HepG2 (cell line): ENCODE results near the gene BCAS1. TPM values are rescaled to one million over a fixed set of nuclear protein-coding genes. Genes with fewer than 3 reads are reported as not detected.

Experiments used
- DZIP1 ChIP-seq: sonication (generic); formaldehyde crosslinking; IDR thresholded peaks from 2 replicates; pipeline ENCODE4 v1.5.0; 2020; ENCODE audit warnings: mild to moderate bottlenecking, missing genetic modification reagents
- GPBP1L1 ChIP-seq: sonication (generic); formaldehyde crosslinking; IDR thresholded peaks from 2 replicates; pipeline ENCODE4 v1.5.0; 2020; ENCODE audit warnings: mild to moderate bottlenecking, missing genetic modification reagents
- KDM1A ChIP-seq: IDR thresholded peaks from 2 replicates; pipeline ENCODE4 v1.6.1; 2016; ENCODE audit warnings: missing compliant biosample characterization
- MXI1 ChIP-seq: IDR thresholded peaks from 3 replicates; pipeline ENCODE4 v1.6.1; 2012; ENCODE audit warnings: low read depth, low read length, inconsistent platforms, borderline replicate concordance
- NFIB ChIP-seq: sonication (generic); formaldehyde crosslinking; IDR thresholded peaks from 2 replicates; pipeline ENCODE4 v1.9.0; 2021; ENCODE audit warnings: missing genetic modification reagents, mild to moderate bottlenecking, borderline replicate concordance
- NFYC ChIP-seq: IDR thresholded peaks from 2 replicates; pipeline ENCODE4 v1.6.1; 2016; ENCODE audit warnings: missing genetic modification reagents, missing compliant biosample characterization
- NKX3-1 ChIP-seq: sonication (generic); formaldehyde crosslinking; IDR thresholded peaks from 2 replicates; pipeline ENCODE4 v1.5.0; 2020; ENCODE audit warnings: missing genetic modification reagents
- NONO ChIP-seq, 2 experiments: fragments of 450-650 bp in 1 of 2; sonication (generic) in 1 of 2; formaldehyde crosslinking in 1 of 2; IDR thresholded peaks in 1 of 2; conservative IDR thresholded peaks in 1 of 2; 2 replicates each; pipeline versions ENCODE4 v1.6.1 to v1.8.0; 2017 to 2022; ENCODE audit warnings: mild to moderate bottlenecking in 1 of 2, missing genetic modification reagents in 1 of 2, moderate library complexity in 1 of 2
- RORA ChIP-seq: sonication (generic); formaldehyde crosslinking; IDR thresholded peaks from 2 replicates; pipeline ENCODE4 v1.5.0; 2020; ENCODE audit warnings: mild to moderate bottlenecking, missing genetic modification reagents, moderate library complexity
- SP4 ChIP-seq: sonication (generic); formaldehyde crosslinking; IDR thresholded peaks from 2 replicates; pipeline ENCODE4 v1.8.1; 2023; ENCODE audit warnings: mild to moderate bottlenecking, missing genetic modification reagents
- SRSF9 ChIP-seq: fragments of 200-400 bp; formaldehyde crosslinking; IDR thresholded peaks from 2 replicates; pipeline ENCODE4 v1.6.1; 2018; ENCODE audit warnings: borderline replicate concordance, mild to moderate bottlenecking, low read depth, low read length; ENCODE audit not compliant: insufficient read depth, poor library complexity, severe bottlenecking
- WIZ ChIP-seq: sonication (generic); formaldehyde crosslinking; IDR thresholded peaks from 2 replicates; pipeline ENCODE4 v1.5.1; 2020; ENCODE audit warnings: mild to moderate bottlenecking, missing genetic modification reagents
- YY1 ChIP-seq: IDR thresholded peaks from 2 replicates; pipeline ENCODE4 v1.6.1; 2011; ENCODE audit warnings: low read length, low read depth, moderate library complexity, mild to moderate bottlenecking; ENCODE audit not compliant: insufficient read depth, insufficient replicate concordance
- ZBTB8A ChIP-seq: sonication (generic); formaldehyde crosslinking; IDR thresholded peaks from 2 replicates; pipeline ENCODE4 v1.4.0; 2020; ENCODE audit warnings: mild to moderate bottlenecking, low read depth, missing genetic modification reagents, borderline replicate concordance
- ZEB1 ChIP-seq: IDR thresholded peaks from 2 replicates; pipeline ENCODE4 v1.6.1; 2012; ENCODE audit warnings: mild to moderate bottlenecking, low read depth, inconsistent platforms; ENCODE audit not compliant: insufficient replicate concordance
- ZNF343 ChIP-seq: sonication (generic); formaldehyde crosslinking; IDR thresholded peaks from 2 replicates; pipeline ENCODE4 v1.4.0; 2020; ENCODE audit warnings: mild to moderate bottlenecking, missing genetic modification reagents
- ZNF484 ChIP-seq: sonication (generic); formaldehyde crosslinking; IDR thresholded peaks from 2 replicates; pipeline ENCODE4 v1.5.1; 2020; ENCODE audit warnings: mild to moderate bottlenecking, low read depth, missing genetic modification reagents, borderline replicate concordance
- ZNF576 ChIP-seq: sonication (generic); formaldehyde crosslinking; IDR thresholded peaks from 2 replicates; pipeline ENCODE4 v1.4.0; 2020; ENCODE audit warnings: mild to moderate bottlenecking, missing genetic modification reagents
- ZNF674 ChIP-seq: sonication (generic); formaldehyde crosslinking; IDR thresholded peaks from 2 replicates; pipeline ENCODE4 v1.5.0; 2020; ENCODE audit warnings: low read depth, mild to moderate bottlenecking, missing genetic modification reagents
- ZNF704 ChIP-seq: sonication (generic); formaldehyde crosslinking; IDR thresholded peaks from 2 replicates; pipeline ENCODE4 v1.8.1; 2023; ENCODE audit warnings: mild to moderate bottlenecking, inconsistent platforms, moderate library complexity, missing genetic modification reagents, borderline replicate concordance
- ZNF761 ChIP-seq: sonication (generic); formaldehyde crosslinking; conservative IDR thresholded peaks from 2 replicates; pipeline ENCODE4 v1.4.0; 2020; ENCODE audit warnings: mild to moderate bottlenecking, missing genetic modification reagents
- ZNF766 ChIP-seq: sonication (generic); formaldehyde crosslinking; IDR thresholded peaks from 2 replicates; pipeline ENCODE4 v1.5.0; 2020; ENCODE audit warnings: missing genetic modification reagents, borderline replicate concordance
- ZNF781 ChIP-seq: sonication (generic); formaldehyde crosslinking; IDR thresholded peaks from 2 replicates; pipeline ENCODE4 v1.5.1; 2020; ENCODE audit warnings: borderline replicate concordance, mild to moderate bottlenecking, missing genetic modification reagents; ENCODE audit errors: not compliant biosample characterization
- ZSCAN22 ChIP-seq: sonication (generic); formaldehyde crosslinking; IDR thresholded peaks from 2 replicates; pipeline ENCODE4 v1.4.0; 2020; ENCODE audit warnings: mild to moderate bottlenecking, missing genetic modification reagents
- polyA plus RNA-seq, 8 experiments: library from polyadenylated mRNA; depleted of rRNA in 3 of 8; stranded (reverse) in 7 of 8; unstranded in 1 of 8; fragments of >200 nt; fragmentation: Illumina TruSeq in 4 of 8; extraction: Trizol in 4 of 8; gene quantifications; 2 replicates each; pipeline versions ENCODE4 v1.2.1 to v1.2.3, GENCODE V29; 2011 to 2016; ENCODE audit warnings: low read depth in 4 of 8, missing spikeins in 1 of 8, mixed read lengths in 1 of 8; ENCODE audit not compliant: insufficient read depth in 1 of 8
- total RNA-seq, 5 experiments: library from RNA; depleted of rRNA; stranded (reverse); fragments of >200 nt; fragmentation: Illumina TruSeq; extraction: Trizol; gene quantifications; 2 replicates each; pipeline ENCODE4 v1.2.3, GENCODE V29; 2016; ENCODE audit warnings: low read depth in 1 of 5

Gene BCAS1
- total and polyA plus RNA-seq, 2 of the 13 experiments (the other 11 are each of a cell fraction or from before 2014, with no cell fraction given) = 0.55 to 0.91 TPM

GRCh38 chr20:54067606-54068174 lies 2.7 kb downstream of the BCAS1 start (continued):
- TF ChIP-seq WIZ = peak; percentile 83; the same call in 1 of the 2 replicates
- peak; percentile 83 for TF ChIP-seq SP4
- TF ChIP-seq ZNF484 (CRISPR knock-in tag) = no peak; the same call in 1 of the 2 replicates
- peak; percentile 81; the same call in 1 of the 2 replicates for TF ChIP-seq KDM1A
- TF ChIP-seq ZSCAN22 (CRISPR knock-in tag) = no peak
- TF ChIP-seq ZNF766 (CRISPR knock-in tag) = peak; percentile 71; the same call in 1 of the 2 replicates
- peak; percentile 70; the same call in 2 of the 3 replicates for TF ChIP-seq MXI1
- TF ChIP-seq SRSF9 = no peak
- no peak for TF ChIP-seq NONO (IDR thresholded peaks at IDR 0.05)
- peak; percentile 47; the same call in 1 of the 2 replicates for TF ChIP-seq NONO (CRISPR knock-in tag; conservative IDR thresholded peaks at IDR 0.05)
- TF ChIP-seq DZIP1 (CRISPR knock-in tag) = no peak
- peak; percentile 94 for TF ChIP-seq ZEB1
- TF ChIP-seq NFIB (CRISPR knock-in tag) = no peak
- no peak for TF ChIP-seq YY1
- no peak; the same call in 1 of the 2 replicates for TF ChIP-seq ZBTB8A (CRISPR knock-in tag)
- TF ChIP-seq RORA (CRISPR knock-in tag) = no peak
- no peak for TF ChIP-seq ZNF674 (CRISPR knock-in tag)
- TF ChIP-seq ZNF343 = no peak
- 0 out of 2 replicates have a peak, but pooled peaks have one; percentile 47 for TF ChIP-seq ZNF761
- peak; percentile 18; the same call in 1 of the 2 replicates for TF ChIP-seq NFYC
- peak; percentile 30; the same call in 1 of the 2 replicates for TF ChIP-seq ZNF704 (CRISPR knock-in tag)
- TF ChIP-seq NKX3-1 (CRISPR knock-in tag) = no peak
- TF ChIP-seq ZNF576 (CRISPR knock-in tag) = no peak
- no peak for TF ChIP-seq GPBP1L1 (CRISPR knock-in tag)
- no peak for TF ChIP-seq ZNF781 (CRISPR knock-in tag)
